ENCODE measurements around the gene ULBP1. TPM values are rescaled to one million over a fixed set of nuclear protein-coding genes. Genes with fewer than 3 reads are reported as not detected.
"Not testable (repeated sequence)": the region's sequence is repeated elsewhere in the genome, so short reads cannot be mapped to it uniquely, and the experiment has no call there.

ULBP1 gene
- total RNA-seq (2014; rRNA removed; shearing (Covaris generic); ENCODE audit: low replicate concordance), result 1.5 and 2.5 TPM in 2 replicates

GRCh38 chr6:149963462-149964307 lies at the start of gene ULBP1:
TSS of gene ULBP1 (plus strand) at chr6:149963943. CDS start at chr6:149964050, 107 bp downstream.
- Histone ChIP-seq H3K9me3 (no peaks in the 10 kb centered on the region), H3K4me3 (peak within 1 kb of the TSS; percentile 50), H3K36me3 (no peaks in the 10 kb centered on the region), H3K27me3 (no peaks in the 10 kb centered on the region)
- DNase-seq, result peak; percentile 94

- H3K9me3 ChIP-seq, result no peaks in the 10 kb centered on the region
- no peak for DNase-seq
- no peaks in the 10 kb centered on the region for H3K36me3 ChIP-seq
- H3K4me3 ChIP-seq, result no peak overlapping the region
- H3K27me3 ChIP-seq, result no peaks in the 10 kb centered on the region
Observed at GRCh38 chr6:149915970-149916865, 47.5 kb upstream of the ULBP1 start.

- DNase-seq, result no peak
- Histone ChIP-seq H3K27me3 (no peaks in the 10 kb centered on the region), H3K36me3 (no peaks in the 10 kb centered on the region), H3K9me3 (no peaks in the 10 kb centered on the region), H3K4me3 (no peak overlapping the region)
Observed at GRCh38 chr6:149917679-149918078, 46.1 kb upstream of the ULBP1 start.

GRCh38 chr6:149918151-149918905 lies 45.4 kb upstream of the ULBP1 start:
- DNase-seq, result no peak
- no peaks in the 10 kb centered on the region for H3K27me3 ChIP-seq
- no peaks in the 10 kb centered on the region for H3K36me3 ChIP-seq
- H3K4me3 ChIP-seq, result no peak overlapping the region
- H3K9me3 ChIP-seq, result no peaks in the 10 kb centered on the region

GRCh38 chr6:149919126-149919833 lies 44.5 kb upstream of the ULBP1 start:
- H3K4me3 ChIP-seq, H3K27me3 ChIP-seq, H3K36me3 ChIP-seq, H3K9me3 ChIP-seq, DNase-seq: not testable (repeated sequence)

GRCh38 chr6:149919834-149920225 lies 43.9 kb upstream of the ULBP1 start:
- H3K27me3 ChIP-seq, result no peaks in the 10 kb centered on the region
- no peaks in the 10 kb centered on the region for H3K9me3 ChIP-seq
- H3K4me3 ChIP-seq, result no peak overlapping the region
- DNase-seq, result no peak
- no peaks in the 10 kb centered on the region for H3K36me3 ChIP-seq

- Histone ChIP-seq H3K27me3 (no peaks in the 10 kb centered on the region), H3K9me3 (no peaks in the 10 kb centered on the region), H3K36me3 (no peaks in the 10 kb centered on the region), H3K4me3 (no peak overlapping the region)
- no peak for DNase-seq
Observed at GRCh38 chr6:149921361-149921760, 42.4 kb upstream of the ULBP1 start.

GRCh38 chr6:149922091-149922490 lies 41.7 kb upstream of the ULBP1 start:
- not testable (repeated sequence) for H3K9me3 ChIP-seq, H3K4me3 ChIP-seq

GRCh38 chr6:149922642-149923326 lies 41.0 kb upstream of the ULBP1 start, which contains the start of gene RAET1G:
TSS of gene RAET1G (minus strand) at chr6:149923121. CDS start at chr6:149923010, 111 bp downstream.
- peak; percentile 93 for DNase-seq
- Histone ChIP-seq H3K4me3 (peak within 1 kb of the TSS; percentile 58), H3K27me3 (0 out of 2 replicates have a peak, but pooled peaks cover 4% of the 10 kb centered on the region), H3K36me3 (no peaks in the 10 kb centered on the region), H3K9me3 (no peaks in the 10 kb centered on the region)

More at GRCh38 chr6:149922091-149922490, 41.7 kb upstream of the ULBP1 start:
- not testable (repeated sequence) for H3K27me3 ChIP-seq, DNase-seq, H3K36me3 ChIP-seq

- Histone ChIP-seq H3K9me3 (no peaks in the 10 kb centered on the region), H3K36me3 (no peaks in the 10 kb centered on the region), H3K27me3 (peaks cover 4% of the 10 kb centered on the region; the same call in 1 of the 2 replicates), H3K4me3 (peak overlapping the region; percentile 58)
- no peak for DNase-seq
Observed at GRCh38 chr6:149923327-149923986, 40.3 kb upstream of the ULBP1 start.

GRCh38 chr6:149924206-149924932 lies 39.4 kb upstream of the ULBP1 start:
- H3K9me3 ChIP-seq, result no peaks in the 10 kb centered on the region
- peaks cover 9% of the 10 kb centered on the region for H3K27me3 ChIP-seq
- H3K36me3 ChIP-seq, result no peaks in the 10 kb centered on the region
- no peak for DNase-seq
- H3K4me3 ChIP-seq, result no peak overlapping the region

- Histone ChIP-seq H3K36me3 (no peaks in the 10 kb centered on the region), H3K4me3 (no peak overlapping the region), H3K27me3 (peaks cover 14% of the 10 kb centered on the region), H3K9me3 (no peaks in the 10 kb centered on the region)
- DNase-seq, result no peak
Observed at GRCh38 chr6:149924933-149925252, 38.9 kb upstream of the ULBP1 start.

GRCh38 chr6:149925253-149925973 lies 38.3 kb upstream of the ULBP1 start:
- Histone ChIP-seq H3K27me3 (peaks cover 19% of the 10 kb centered on the region), H3K36me3 (no peaks in the 10 kb centered on the region), H3K9me3 (no peaks in the 10 kb centered on the region), H3K4me3 (no peak overlapping the region)
- DNase-seq, result no peak
